Heart right ventricle (tissue), 16 donors: ENCODE data around the gene NCSTN. TPM values are rescaled to one million over a fixed set of nuclear protein-coding genes. Genes with fewer than 3 reads are reported as not detected.
"Not testable (repeated sequence)": the region's sequence is repeated elsewhere in the genome, so short reads cannot be mapped to it uniquely, and the experiment has no call there.

Experiments used
- ATAC-seq, 8 donors: fragments of 200-7000 bp; cut with Tn5 transposase; one replicate each; pipeline ENCODE4 v1.9.1; 2020; ENCODE audit warnings: mild to moderate bottlenecking in 8 of 8, moderate library complexity in 8 of 8, moderate number of reproducible peaks in 1 of 8
- DNase-seq, 2 donors: peaks; one replicate each; pipeline ENCODE4 v3.0.0-alpha.2; 2020
- H3K27ac ChIP-seq, 10 donors: fragments of 200-600 bp; sonication (generic) in 2 of 10; one replicate each; pipeline versions ENCODE4 v1.5.0 to v1.8.0; 2020 to 2022; ENCODE audit warnings: mild to moderate bottlenecking in 3 of 10
- H3K27me3 ChIP-seq, 7 donors: fragments of 200-600 bp; one replicate each; pipeline ENCODE4 v1.8.0; 2021 to 2022; ENCODE audit warnings: mild to moderate bottlenecking in 2 of 7
- H3K36me3 ChIP-seq, 9 donors: fragments of 200-600 bp; sonication (generic) in 1 of 9; one replicate each; pipeline versions ENCODE4 v1.5.0 to v1.8.0; 2020 to 2022; ENCODE audit warnings: mild to moderate bottlenecking in 2 of 9
- H3K4me1 ChIP-seq, 9 donors: fragments of 200-600 bp; sonication (generic) in 1 of 9; one replicate each; pipeline versions ENCODE4 v1.5.0 to v1.8.0; 2020 to 2022; ENCODE audit warnings: mild to moderate bottlenecking in 4 of 9
- H3K4me3 ChIP-seq, 10 donors: fragments of 200-600 bp; sonication (generic) in 2 of 10; one replicate each; pipeline versions ENCODE4 v1.5.0 to v1.8.0; 2020 to 2022; ENCODE audit warnings: mild to moderate bottlenecking in 7 of 10, moderate library complexity in 2 of 10
- H3K9me3 ChIP-seq, 11 donors: fragments of 200-600 bp in 10 of 11; sonication (generic) in 2 of 11; one replicate each; pipeline versions ENCODE4 v1.5.0 to v1.8.0; 2013 to 2022; ENCODE audit warnings: mild to moderate bottlenecking in 2 of 11, control low read depth in 1 of 11, moderate library complexity in 1 of 11
- WGBS, 2 donors: extraction: QIAGEN DNeasy Blood & Tissue Kit; methylation state at CpG; one replicate each; pipeline ENCODE4 v1.1.7; 2013; ENCODE audit warnings: inconsistent platforms in 1 of 2; 5-methylcytosine and 5-hydroxymethylcytosine counted together
- intact Hi-C, 10 donors: fragments of 100-400 bp; cut with DNase I; formaldehyde crosslinking; loops; one replicate each; pipeline versions ENCODE4 v1.11.1 to v1.14.2; 2022
- polyA plus RNA-seq, 2 donors: library from polyadenylated mRNA; stranded (reverse); fragments of 200-250 nt; gene quantifications; one replicate each; pipeline ENCODE4 v1.2.3, GENCODE V29; 2013
- total RNA-seq, 10 donors: library from RNA; stranded (reverse); fragmentation: NEBNext Ultra II Directional in 3 of 10; extraction: Animal tissue kit (Norgen Biotek cat#: 25700) in 3 of 10; gene quantifications; one replicate each; pipeline versions ENCODE4 v1.2.1 to v1.2.4, GENCODE V29; 2021 to 2023
- TF ChIP-seq, protein P1 (sequence below), 9 donors: fragments of 200-600 bp; sonication (generic) in 2 of 9; IDR thresholded peaks; one replicate each; pipeline versions ENCODE4 v1.5.0 to v1.8.0; 2021 to 2022; ENCODE audit warnings: antibody characterized with exemption in 9 of 9, mild to moderate bottlenecking in 5 of 9, moderate library complexity in 1 of 9
- donor health status: Arrhythmogenic right ventricular cardiomyopathy.
- donor health status: ischemic (EF 13 %, LVEDD 7.1; RV severe dilation, severe dysfunction).
- donor health status: healthy with polysubstance abuse.
- donor health status: DM: no; HTN: yes; CAD: no.
- donor health status: DM: no; HTN: no; CAD: no.
- donor health status: ischemic (EF 25% LVEDD 6.9; RV normal size, moderate dysfunction).
- donor health status: ischemic (EF 25% LVEDD 5.7; RV mildly dilated, moderate dysfunction).
- donor health status: healthy.
- donor health status: DM: yes; HTN: yes; CAD: no.
- donor health status: Ischemic cardiomyopathy.
- donor health status: ischemic (EF 35%, LVEDD 5.7; RV mildly dilated, moderate dysfunction).
- donor health status: nonischemic (EF 11% LVEDD 7.7; RV severe dilation, severe dysfunction).
- donor health status: DM: yes; HTN: yes; CAD: no.
- donor health status: PGD.
- donor health status: ischemic (EF 29% LVEDD 5.4; RV normal size, mild dysfunction).
- donor health status: nonischemic (EF 23%, LVEDD 6.1; RV moderate dilation, normal function).

NCSTN gene
- total and polyA plus RNA-seq, 12 donors: 40.2 to 87.9 (median 70.2) TPM

DNA sequence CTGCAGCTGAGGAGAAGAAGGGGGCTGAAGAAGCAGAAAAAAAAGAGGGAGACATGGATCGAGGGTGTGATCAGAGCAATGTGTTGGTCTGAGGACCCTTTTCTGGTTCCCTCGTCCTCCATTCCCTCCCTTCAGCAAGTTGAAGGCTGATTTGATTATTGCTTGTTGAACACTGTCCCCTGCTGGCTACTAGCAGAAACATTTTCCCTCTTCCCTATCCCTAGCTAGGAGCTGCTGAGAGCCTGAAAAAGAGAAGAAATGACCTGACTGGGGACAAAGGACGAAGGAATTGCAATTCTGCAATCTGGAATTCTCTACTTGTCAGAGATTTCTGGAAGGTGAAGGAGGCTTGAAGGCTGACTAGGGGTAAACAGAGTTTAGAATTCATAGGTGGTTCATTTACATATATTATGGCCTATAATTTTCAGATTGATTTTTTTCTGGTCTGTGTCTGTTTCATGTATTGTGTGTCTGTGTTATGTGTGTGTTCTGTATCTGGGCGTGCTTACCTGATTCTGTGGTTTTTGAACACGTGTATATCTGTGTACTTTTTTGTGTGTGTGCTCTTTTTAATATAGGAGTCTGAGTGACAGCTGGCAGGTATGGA lies 33.4 kb downstream of the NCSTN start:
- H3K27me3 ChIP-seq: peaks cover 0 to 18% (median 0%) of the 10 kb centered on the region in 7 donors
- H3K9me3 ChIP-seq: no peaks in the 10 kb centered on the region
- peaks cover 5 to 28% (median 10%) of the 10 kb centered on the region in 9 donors for H3K4me1 ChIP-seq
- 11 to 13% methylated on average over 5 of the region's 5 CpGs for WGBS, 2 donors
- H3K36me3 ChIP-seq: no peaks in the 10 kb centered on the region
- H3K27ac ChIP-seq: peak overlapping the region in 1 of 10 donors; percentile 56
- intact Hi-C loops: loop anchor here in 7 of 10 donors (2.0 to 10.0 kb wide), 6 partner anchors 182 to 442 kb away; partner anchors contain the start of genes CASQ1 (in 1 of the 7), IGSF8 (in 1 of the 7) and KCNJ9 (in 1 of the 7)
- DNase-seq (peak in 1 of 2 donors; percentile 42), ATAC-seq (peak; percentile 64 to 87 (median 82))
- peak overlapping the region in 1 of 10 donors; percentile 13 for H3K4me3 ChIP-seq
- TF ChIP-seq, protein P1, sequence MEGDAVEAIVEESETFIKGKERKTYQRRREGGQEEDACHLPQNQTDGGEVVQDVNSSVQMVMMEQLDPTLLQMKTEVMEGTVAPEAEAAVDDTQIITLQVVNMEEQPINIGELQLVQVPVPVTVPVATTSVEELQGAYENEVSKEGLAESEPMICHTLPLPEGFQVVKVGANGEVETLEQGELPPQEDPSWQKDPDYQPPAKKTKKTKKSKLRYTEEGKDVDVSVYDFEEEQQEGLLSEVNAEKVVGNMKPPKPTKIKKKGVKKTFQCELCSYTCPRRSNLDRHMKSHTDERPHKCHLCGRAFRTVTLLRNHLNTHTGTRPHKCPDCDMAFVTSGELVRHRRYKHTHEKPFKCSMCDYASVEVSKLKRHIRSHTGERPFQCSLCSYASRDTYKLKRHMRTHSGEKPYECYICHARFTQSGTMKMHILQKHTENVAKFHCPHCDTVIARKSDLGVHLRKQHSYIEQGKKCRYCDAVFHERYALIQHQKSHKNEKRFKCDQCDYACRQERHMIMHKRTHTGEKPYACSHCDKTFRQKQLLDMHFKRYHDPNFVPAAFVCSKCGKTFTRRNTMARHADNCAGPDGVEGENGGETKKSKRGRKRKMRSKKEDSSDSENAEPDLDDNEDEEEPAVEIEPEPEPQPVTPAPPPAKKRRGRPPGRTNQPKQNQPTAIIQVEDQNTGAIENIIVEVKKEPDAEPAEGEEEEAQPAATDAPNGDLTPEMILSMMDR (IDR thresholded peaks at IDR 0.05): peak; percentile 72 to 92 (median 85)

GRCh38 chr1:160377585-160378206 lies 34.5 kb downstream of the NCSTN start:
- WGBS, 2 donors: 77 to 80% methylated on average over 7 of the region's 7 CpGs
- Histone ChIP-seq H3K4me1 (peaks cover 5 to 28% (median 10%) of the 10 kb centered on the region in 9 donors), H3K4me3 (no peak overlapping the region), H3K9me3 (no peaks in the 10 kb centered on the region), H3K27ac (no peak overlapping the region), H3K27me3 (peaks cover 0 to 15% (median 0%) of the 10 kb centered on the region in 7 donors), H3K36me3 (no peaks in the 10 kb centered on the region)
- TF ChIP-seq, protein P1 (IDR thresholded peaks at IDR 0.05): no peak
- intact Hi-C loops: loop anchor here in 7 of 10 donors (2.0 to 10.0 kb wide), 6 partner anchors 183 to 443 kb away; partner anchors contain the start of genes CASQ1 (in 1 of the 7), IGSF8 (in 1 of the 7) and KCNJ9 (in 1 of the 7)
- no peak for ATAC-seq
- no peak for DNase-seq

- H3K9me3 ChIP-seq: peaks cover 0 to 17% (median 0%) of the 10 kb centered on the region in 11 donors
- ATAC-seq, H3K4me3 ChIP-seq, H3K27ac ChIP-seq, H3K36me3 ChIP-seq, DNase-seq, H3K27me3 ChIP-seq, intact Hi-C loops, H3K4me1 ChIP-seq: not testable (repeated sequence)
- 97 to 100% methylated on average over 2 of the region's 2 CpGs for WGBS, 2 donors
Observed at GRCh38 chr1:160384812-160385211, 41.6 kb downstream of the NCSTN start.

DNA sequence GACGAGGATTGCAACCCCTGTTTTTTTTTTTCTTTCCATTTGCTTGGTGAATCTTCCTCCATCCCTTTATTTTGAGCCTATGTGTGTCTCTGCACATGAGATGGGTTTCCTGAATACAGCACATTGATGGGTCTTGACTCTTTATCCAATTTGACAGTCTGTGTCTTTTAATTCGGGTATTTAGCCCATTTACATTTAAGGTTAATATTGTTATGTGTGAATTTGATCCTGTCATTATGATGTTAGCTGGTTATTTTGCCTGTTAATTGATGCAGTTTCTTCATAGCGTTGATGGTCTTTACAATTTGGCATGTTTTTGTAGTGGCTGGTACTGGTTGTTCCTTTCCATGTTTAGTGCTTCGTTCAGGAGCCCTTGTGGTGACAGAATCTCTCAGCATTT lies 45.2 kb downstream of the NCSTN start:
- H3K36me3 ChIP-seq, intact Hi-C loops, H3K4me3 ChIP-seq, H3K4me1 ChIP-seq, H3K27ac ChIP-seq, ATAC-seq, DNase-seq: not testable (repeated sequence)
- 68 to 76% methylated on average over 4 of the region's 4 CpGs for WGBS, 2 donors
- Histone ChIP-seq H3K27me3 (peaks cover 0 to 12% (median 3%) of the 10 kb centered on the region in 7 donors), H3K9me3 (peaks cover 0 to 17% (median 0%) of the 10 kb centered on the region in 11 donors)

GRCh38 chr1:160394673-160395072 lies 51.5 kb downstream of the NCSTN start:
- Histone ChIP-seq H3K4me1 (peaks cover 0 to 2% (median 0%) of the 10 kb centered on the region in 9 donors), H3K4me3 (no peak overlapping the region), H3K27me3 (peaks cover 0 to 14% (median 4%) of the 10 kb centered on the region in 7 donors), H3K9me3 (no peaks in the 10 kb centered on the region), H3K27ac (no peak overlapping the region), H3K36me3 (no peaks in the 10 kb centered on the region)
- ATAC-seq (no peak), DNase-seq (no peak)
- TF ChIP-seq, protein P1 (IDR thresholded peaks at IDR 0.05): no peak
- intact Hi-C loops: loop anchor here in 1 of 10 donors (10.0 kb wide), 1 partner anchor 1740 kb away; no protein-coding TSS in a partner anchor
- 91 to 93% methylated on average over 8 of the region's 8 CpGs for WGBS, 2 donors
